ENCODE results near the gene RNF138. TPM values are rescaled to one million over a fixed set of nuclear protein-coding genes. Genes with fewer than 3 reads are reported as not detected.
"Not testable (repeated sequence)": the region's sequence is repeated elsewhere in the genome, so short reads cannot be mapped to it uniquely, and the experiment has no call there.

RNF138 gene
- polyA plus RNA-seq, 1 experiment = 12.5 TPM

DNA sequence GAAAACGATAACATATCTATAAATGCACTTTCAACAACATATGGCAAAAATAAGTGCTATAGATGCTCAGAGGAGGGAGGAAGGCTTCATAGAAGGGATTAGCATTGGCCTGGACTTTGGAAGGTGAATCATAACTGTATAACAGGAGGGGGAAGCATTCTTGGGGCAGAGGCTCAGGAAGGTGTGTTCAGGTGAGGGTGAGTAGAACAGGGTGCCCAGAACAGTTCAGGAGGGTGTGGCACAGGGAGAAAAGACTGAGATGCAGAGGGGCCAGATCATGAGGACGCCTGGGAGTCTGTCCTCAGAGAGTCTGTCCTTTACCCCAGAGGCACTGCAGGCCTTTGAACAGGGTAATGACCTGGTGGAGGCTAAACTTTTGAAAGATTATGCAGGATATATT, 68.9 kb downstream of the RNF138 start:
- ChIA-PET CTCF (interaction anchor here (2.4 to 11.3 kb wide), 2 partner anchors 311 to 391 kb away, joined by 10 to 220 read pairs; partner anchors contain the start of gene GAREM1), POLR2A (no interaction called here)
- no peak for TF ChIP-seq CTCF (IDR thresholded peaks at IDR 0.05; ENCODE audit: low read depth, low read length)

GRCh38 chr18:32167980-32168730, 76.5 kb downstream of the RNF138 start:
- H3K9me3 ChIP-seq (ENCODE audit: control insufficient read depth, insufficient read depth, low read length) = no peaks in the 10 kb centered on the region
- CTCF ChIA-PET = interaction anchor here (0.9 to 3.4 kb wide), 4 partner anchors 10 to 385 kb away, joined by 3 to 12 read pairs (median 3); partner anchors contain the start of gene GAREM1
- POLR2A ChIA-PET = no interaction called here
- no peak overlapping the region for H3K4me3 ChIP-seq (ENCODE audit: low read depth, low read length)
- TF ChIP-seq CTCF (IDR thresholded peaks at IDR 0.05; ENCODE audit: low read depth, low read length) = no peak
- no peak overlapping the region for H3K27ac ChIP-seq (ENCODE audit: low read depth, low read length)
- peaks cover 5% of the 10 kb centered on the region for H3K27me3 ChIP-seq (ENCODE audit: control insufficient read depth, insufficient read depth, low read length)
- DNase-seq (ENCODE audit: low read depth, low spot score) = no peak

More for the DNA sequence above, 68.9 kb downstream of the RNF138 start:
- no peak overlapping the region for H3K27ac ChIP-seq (ENCODE audit: low read depth, low read length)
- no peaks in the 10 kb centered on the region for H3K9me3 ChIP-seq (ENCODE audit: control insufficient read depth, insufficient read depth, low read length)
- H3K27me3 ChIP-seq (ENCODE audit: control insufficient read depth, insufficient read depth, low read length) = peaks cover 14% of the 10 kb centered on the region
- no peak for DNase-seq (ENCODE audit: low read depth, low spot score)
- H3K4me3 ChIP-seq (ENCODE audit: low read depth, low read length) = no peak overlapping the region

DNA sequence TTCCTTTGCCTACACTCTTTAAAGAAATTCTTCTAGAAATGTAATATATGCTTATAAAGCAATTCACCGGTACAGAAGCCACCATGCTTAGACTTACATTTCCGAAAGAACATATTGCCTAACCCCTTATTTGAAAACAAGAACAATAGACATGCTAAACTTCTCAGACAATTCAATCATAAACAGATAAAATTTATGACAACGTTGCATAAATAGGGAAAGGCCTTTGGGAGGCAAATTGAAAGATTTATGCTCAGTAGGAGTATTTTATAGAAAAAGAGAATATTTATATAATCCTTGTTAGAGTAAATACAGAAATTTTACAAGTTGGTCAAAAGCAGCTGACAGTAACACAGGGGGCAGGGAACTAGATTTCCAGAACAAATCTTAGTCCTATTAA, 82.0 kb downstream of the RNF138 start:
- H3K27me3 ChIP-seq (ENCODE audit: control insufficient read depth, insufficient read depth, low read length) = no peaks in the 10 kb centered on the region
- H3K27ac ChIP-seq (ENCODE audit: low read depth, low read length) = no peak overlapping the region
- H3K9me3 ChIP-seq (ENCODE audit: control insufficient read depth, insufficient read depth, low read length) = no peaks in the 10 kb centered on the region
- H3K4me3 ChIP-seq (ENCODE audit: low read depth, low read length) = no peak overlapping the region
- no peak for TF ChIP-seq CTCF (IDR thresholded peaks at IDR 0.05; ENCODE audit: low read depth, low read length)
- ChIA-PET CTCF (interaction anchor here (0.6 kb wide), 1 partner anchor 16 kb away, joined by 3 read pairs; no protein-coding TSS in a partner anchor), POLR2A (no interaction called here)
- no peak for DNase-seq (ENCODE audit: low read depth, low spot score)

DNA sequence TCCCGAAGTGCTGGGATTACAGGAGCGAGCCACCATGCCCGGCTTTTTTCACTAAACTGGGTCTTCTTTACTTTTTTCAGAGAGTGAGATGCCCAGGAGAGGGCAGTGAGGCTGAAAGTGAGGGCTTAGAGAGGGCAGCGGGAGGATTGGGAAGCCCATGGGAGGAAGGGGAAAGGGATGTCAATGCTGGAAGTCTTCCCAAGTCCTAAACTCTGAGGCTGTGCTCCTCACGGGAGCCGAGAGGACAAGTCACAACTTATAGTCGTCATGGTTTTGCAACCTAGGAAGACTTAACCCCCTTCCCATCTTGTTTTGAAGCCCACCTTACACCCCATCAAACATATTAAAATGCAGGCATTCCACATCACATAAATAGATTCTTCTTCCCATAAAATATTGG, 83.0 kb downstream of the RNF138 start:
- no peaks in the 10 kb centered on the region for H3K9me3 ChIP-seq (ENCODE audit: control insufficient read depth, insufficient read depth, low read length)
- TF ChIP-seq CTCF (IDR thresholded peaks at IDR 0.05; ENCODE audit: low read depth, low read length) = no peak
- DNase-seq (ENCODE audit: low read depth, low spot score) = no peak
- H3K27me3 ChIP-seq (ENCODE audit: control insufficient read depth, insufficient read depth, low read length) = no peaks in the 10 kb centered on the region
- no peak overlapping the region for H3K4me3 ChIP-seq (ENCODE audit: low read depth, low read length)
- POLR2A ChIA-PET = no interaction called here
- CTCF ChIA-PET = interaction anchor here (1.9 kb wide), 1 partner anchor 16 kb away, joined by 13 read pairs; no protein-coding TSS in a partner anchor
- no peak overlapping the region for H3K27ac ChIP-seq (ENCODE audit: low read depth, low read length)

GRCh38 chr18:32175265-32175664, 83.6 kb downstream of the RNF138 start:
- ChIA-PET POLR2A (no interaction called here), CTCF (interaction anchor here (1.9 kb wide), 1 partner anchor 17 kb away, joined by 13 read pairs; no protein-coding TSS in a partner anchor)
- TF ChIP-seq CTCF (IDR thresholded peaks at IDR 0.05; ENCODE audit: low read depth, low read length) = no peak
- Histone ChIP-seq H3K27me3 (ENCODE audit: control insufficient read depth, insufficient read depth, low read length) (no peaks in the 10 kb centered on the region), H3K4me3 (ENCODE audit: low read depth, low read length) (no peak overlapping the region), H3K9me3 (ENCODE audit: control insufficient read depth, insufficient read depth, low read length) (no peaks in the 10 kb centered on the region), H3K27ac (ENCODE audit: low read depth, low read length) (no peak overlapping the region)
- no peak for DNase-seq (ENCODE audit: low read depth, low spot score)

DNA sequence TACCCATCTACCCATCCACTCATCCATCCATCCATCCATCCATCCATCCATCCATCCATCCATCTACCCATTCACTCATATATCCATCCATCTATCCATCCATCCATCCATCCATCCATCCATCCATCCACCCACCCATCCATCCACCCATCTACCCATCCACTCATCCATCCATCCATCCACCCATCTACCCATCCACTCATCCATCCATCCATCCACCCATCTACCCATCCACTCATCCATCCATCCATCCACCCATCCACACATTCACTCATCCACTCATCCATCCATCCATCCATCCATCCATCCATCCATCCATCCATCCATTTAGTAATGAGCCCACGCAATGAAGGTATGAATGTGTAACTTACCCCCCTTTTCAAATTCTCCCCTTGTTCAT, 85.1 kb downstream of the RNF138 start:
- DNase-seq (ENCODE audit: low read depth, low spot score); H3K27me3 ChIP-seq (ENCODE audit: control insufficient read depth, insufficient read depth, low read length); H3K9me3 ChIP-seq (ENCODE audit: control insufficient read depth, insufficient read depth, low read length); POLR2A ChIA-PET; H3K27ac ChIP-seq (ENCODE audit: low read depth, low read length); H3K4me3 ChIP-seq (ENCODE audit: low read depth, low read length); CTCF ChIA-PET: not testable (repeated sequence)

Measured in AG04450 (cell line).